Kidney (tissue), 14 donors: ENCODE measurements around the gene ALOX15. TPM values are rescaled to one million over a fixed set of nuclear protein-coding genes. Genes with fewer than 3 reads are reported as not detected.
A peak's percentile ranks its signal among the peaks of the same experiment; 100 is the strongest.

ENCODE experiments used
- DNase-seq, 5 donors: peaks; one replicate each; pipeline ENCODE4 v3.0.0-alpha.2; 2013 to 2020
- FAIRE-seq: peaks from 2 replicates; lab custom pipeline; 2012; peaks lifted over from hg19 to GRCh38; lab: Jason Lieb, UNC
- H3K27ac ChIP-seq, 2 donors: one replicate each; pipeline ENCODE4 v1.7.0; 2013; ENCODE audit warnings: low read depth in 2 of 2, low read length in 2 of 2, inconsistent platforms in 1 of 2
- H3K27me3 ChIP-seq: one replicate; pipeline ENCODE4 v1.7.1; 2013; ENCODE audit warnings: low read length, inconsistent platforms; ENCODE audit not compliant: control insufficient read depth, insufficient read depth
- H3K36me3 ChIP-seq, 3 donors: one replicate each; pipeline versions ENCODE4 v1.7.0 to v1.7.1; 2013; ENCODE audit warnings: low read length in 3 of 3, control low read depth in 1 of 3, inconsistent platforms in 1 of 3; ENCODE audit not compliant: insufficient read depth in 3 of 3, control insufficient read depth in 2 of 3
- H3K4me1 ChIP-seq, 3 donors: one replicate each; pipeline versions ENCODE4 v1.7.0 to v1.7.1; 2013; ENCODE audit warnings: low read length in 3 of 3, inconsistent platforms in 1 of 3, low read depth in 1 of 3; ENCODE audit not compliant: control insufficient read depth in 2 of 3, insufficient read depth in 2 of 3
- H3K4me3 ChIP-seq, 3 donors: one replicate each; pipeline versions ENCODE4 v1.7.0 to v1.8.1; 2013; ENCODE audit warnings: low read length in 3 of 3, control low read depth in 1 of 3, inconsistent platforms in 1 of 3
- H3K9ac ChIP-seq, 3 donors: one replicate each; pipeline versions ENCODE4 v1.7.0 to v1.7.1; 2013; ENCODE audit warnings: low read length in 3 of 3, control low read depth in 1 of 3, inconsistent platforms in 1 of 3
- H3K9me3 ChIP-seq, 3 donors: one replicate each; pipeline versions ENCODE4 v1.7.0 to v1.7.1; 2013; ENCODE audit warnings: low read length in 3 of 3, control low read depth in 1 of 3, inconsistent platforms in 1 of 3; ENCODE audit not compliant: control insufficient read depth in 2 of 3, insufficient read depth in 1 of 3
- intact Hi-C: fragments of 100-400 bp; cut with DNase I; formaldehyde crosslinking; loops from one replicate; pipeline ENCODE4 v1.11.1; 2022
- polyA plus RNA-seq: library from polyadenylated mRNA; stranded (reverse); fragments of 350-450 nt; fragmentation: Illumina TruSeq; extraction: RNeasy Lipid Tissue Mini Kit (QIAGEN cat#74804); gene quantifications from one replicate; pipeline ENCODE4 v1.2.3, GENCODE V29; 2014; ENCODE audit warnings: low read depth, low replicate concordance; ENCODE audit not compliant: insufficient read depth
- total RNA-seq: library from RNA; stranded (reverse); fragmentation: NEBNext Ultra II Directional; extraction: Animal tissue kit (Norgen Biotek cat#: 25700); gene quantifications from one replicate; pipeline ENCODE4 v1.2.1, GENCODE V29; 2021
- TF ChIP-seq, protein P1 (sequence below): IDR thresholded peaks from 3 replicates; pipeline ENCODE4 v1.5.1; 2012; ENCODE audit warnings: mild to moderate bottlenecking, moderate library complexity, borderline replicate concordance; ENCODE audit not compliant: insufficient read depth; ENCODE audit errors: extremely low read depth
- donor health status: control.
- donor health status: control.
- donor health status: control.
- donor health status: control.
- donor health status: control.
- donor health status: DM: yes; HTN: yes; CAD: no.
- donor health status: Normal renal cell carcinoma (clear cell type).

Gene ALOX15
- total and polyA plus RNA-seq, 2 donors from 2014 or later = not detected

- no peaks in the 10 kb centered on the region for H3K9me3 ChIP-seq
- no peaks in the 10 kb centered on the region for H3K27me3 ChIP-seq
- TF ChIP-seq, protein P1, sequence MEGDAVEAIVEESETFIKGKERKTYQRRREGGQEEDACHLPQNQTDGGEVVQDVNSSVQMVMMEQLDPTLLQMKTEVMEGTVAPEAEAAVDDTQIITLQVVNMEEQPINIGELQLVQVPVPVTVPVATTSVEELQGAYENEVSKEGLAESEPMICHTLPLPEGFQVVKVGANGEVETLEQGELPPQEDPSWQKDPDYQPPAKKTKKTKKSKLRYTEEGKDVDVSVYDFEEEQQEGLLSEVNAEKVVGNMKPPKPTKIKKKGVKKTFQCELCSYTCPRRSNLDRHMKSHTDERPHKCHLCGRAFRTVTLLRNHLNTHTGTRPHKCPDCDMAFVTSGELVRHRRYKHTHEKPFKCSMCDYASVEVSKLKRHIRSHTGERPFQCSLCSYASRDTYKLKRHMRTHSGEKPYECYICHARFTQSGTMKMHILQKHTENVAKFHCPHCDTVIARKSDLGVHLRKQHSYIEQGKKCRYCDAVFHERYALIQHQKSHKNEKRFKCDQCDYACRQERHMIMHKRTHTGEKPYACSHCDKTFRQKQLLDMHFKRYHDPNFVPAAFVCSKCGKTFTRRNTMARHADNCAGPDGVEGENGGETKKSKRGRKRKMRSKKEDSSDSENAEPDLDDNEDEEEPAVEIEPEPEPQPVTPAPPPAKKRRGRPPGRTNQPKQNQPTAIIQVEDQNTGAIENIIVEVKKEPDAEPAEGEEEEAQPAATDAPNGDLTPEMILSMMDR = no peak
- intact Hi-C loops = no loop called here
- DNase-seq = no peak
- H3K9ac ChIP-seq = no peak overlapping the region
- H3K36me3 ChIP-seq = peaks cover 0 to 24% (median 3%) of the 10 kb centered on the region in 3 donors
- H3K27ac ChIP-seq = no peak overlapping the region
- H3K4me1 ChIP-seq = peaks cover 0 to 6% (median 5%) of the 10 kb centered on the region in 3 donors
- no peak overlapping the region for H3K4me3 ChIP-seq
- no peak for FAIRE-seq
Observed at GRCh38 chr17:4602041-4602440, 39.4 kb downstream of the ALOX15 start.

DNA sequence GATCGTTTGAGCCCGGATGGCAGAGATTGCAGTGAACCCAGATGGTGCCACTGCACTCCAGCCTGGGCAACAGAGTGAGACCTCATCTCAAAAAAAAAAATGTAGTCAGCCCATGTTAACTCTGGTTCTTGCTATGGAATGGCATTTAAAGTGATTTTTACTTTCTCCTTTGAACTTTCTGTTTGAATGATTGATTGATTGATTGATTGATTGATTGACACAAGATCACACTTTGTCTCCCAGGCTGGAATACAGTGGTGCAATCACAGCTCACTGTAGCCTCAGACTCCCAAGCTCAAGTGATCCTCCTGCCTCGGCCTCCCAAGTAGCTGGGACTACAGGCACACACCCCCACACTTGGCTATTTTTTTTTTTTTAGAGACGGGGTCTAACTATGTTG lies 40.2 kb downstream of the ALOX15 start:
- no peak for FAIRE-seq

GRCh38 chr17:4600563-4600962 lies 40.9 kb downstream of the ALOX15 start:
- DNase-seq = peak in 4 of 5 donors; percentile 75 to 85 (median 80)
- TF ChIP-seq, protein P1 = no peak
- Histone ChIP-seq H3K9me3 (no peaks in the 10 kb centered on the region), H3K27ac (no peak overlapping the region), H3K36me3 (peaks cover 0 to 35% (median 4%) of the 10 kb centered on the region in 3 donors), H3K27me3 (no peaks in the 10 kb centered on the region), H3K9ac (no peak overlapping the region), H3K4me1 (peaks cover 0 to 3% (median 0%) of the 10 kb centered on the region in 3 donors), H3K4me3 (no peak overlapping the region)
- no peak for FAIRE-seq
- intact Hi-C loops = no loop called here

More for the DNA sequence above, 40.2 kb downstream of the ALOX15 start:
- Histone ChIP-seq H3K4me1 (peaks cover 0 to 5% (median 0%) of the 10 kb centered on the region in 3 donors), H3K9me3 (no peaks in the 10 kb centered on the region), H3K27ac (no peak overlapping the region), H3K9ac (no peak overlapping the region), H3K27me3 (no peaks in the 10 kb centered on the region), H3K4me3 (no peak overlapping the region), H3K36me3 (peaks cover 0 to 31% (median 4%) of the 10 kb centered on the region in 3 donors)
- TF ChIP-seq, protein P1 = no peak
- intact Hi-C loops = no loop called here
- no peak for DNase-seq
